Endodermal cell (in vitro differentiated cells): ENCODE data around the gene ROBO1. TPM values are rescaled to one million over a fixed set of nuclear protein-coding genes. Genes with fewer than 3 reads are reported as not detected.

Experiments used
- DNase-seq: peaks from one replicate; pipeline ENCODE4 v3.0.0-alpha.2; 2017
- H3K27ac ChIP-seq: 2 replicates; pipeline ENCODE4 v1.5.1; 2013; ENCODE audit warnings: mild to moderate bottlenecking, low read depth, low read length, moderate library complexity
- H3K27me3 ChIP-seq: 2 replicates; pipeline ENCODE4 v1.6.1; 2013; ENCODE audit warnings: mild to moderate bottlenecking, low read length, moderate library complexity; ENCODE audit not compliant: insufficient read depth, control insufficient read depth, poor library complexity, severe bottlenecking
- H3K36me3 ChIP-seq: 2 replicates; pipeline ENCODE4 v1.7.0; 2013; ENCODE audit warnings: mild to moderate bottlenecking, low read length, moderate library complexity; ENCODE audit not compliant: control insufficient read depth, insufficient read depth
- H3K4me1 ChIP-seq: one replicate; pipeline ENCODE4 v1.7.0; 2013; ENCODE audit warnings: low read length; ENCODE audit not compliant: control insufficient read depth, insufficient read depth
- H3K4me3 ChIP-seq: 2 replicates; pipeline ENCODE4 v1.5.1; 2013; ENCODE audit warnings: mild to moderate bottlenecking, low read length, moderate library complexity
- H3K9ac ChIP-seq: 2 replicates; pipeline ENCODE4 v1.6.1; 2013; ENCODE audit warnings: mild to moderate bottlenecking, low read length, moderate library complexity; ENCODE audit not compliant: poor library complexity, severe bottlenecking; ENCODE audit errors: extremely low read depth
- H3K9me3 ChIP-seq: 2 replicates; pipeline ENCODE4 v1.6.1; 2013; ENCODE audit warnings: mild to moderate bottlenecking, low read length, moderate library complexity; ENCODE audit not compliant: control insufficient read depth
- H3K27ac Mint-ChIP-seq: 2 replicates; pipeline ENCODE4 v1.8.0; 2020; ENCODE audit warnings: mixed read lengths
- H3K27me3 Mint-ChIP-seq: 2 replicates; pipeline ENCODE4 v1.8.0; 2021; ENCODE audit warnings: mild to moderate bottlenecking, mixed read lengths; ENCODE audit not compliant: insufficient read depth
- H3K36me3 Mint-ChIP-seq: 2 replicates; pipeline ENCODE4 v1.8.0; 2020; ENCODE audit warnings: low read depth, mixed read lengths
- H3K4me1 Mint-ChIP-seq: 2 replicates; pipeline ENCODE4 v1.8.0; 2020; ENCODE audit warnings: mixed read lengths
- H3K4me3 Mint-ChIP-seq: 2 replicates; pipeline ENCODE4 v1.8.0; 2020; ENCODE audit warnings: mild to moderate bottlenecking, moderate library complexity, mixed read lengths
- H3K9me3 Mint-ChIP-seq: 2 replicates; pipeline ENCODE4 v1.8.0; 2020; ENCODE audit warnings: mild to moderate bottlenecking, mixed read lengths
- WGBS, 2 experiments: methylation state at CpG; one replicate each; pipeline versions ENCODE4 v1.1.5 to v1.1.7; 2013; ENCODE audit warnings: missing lambda C conversion rate in 2 of 2, mixed read lengths in 1 of 2; ENCODE audit not compliant: insufficient coverage in 1 of 2, insufficient read length in 1 of 2; 5-methylcytosine and 5-hydroxymethylcytosine counted together
- total RNA-seq, 2 donors: library from RNA; stranded (reverse); fragmentation: NEBNext Ultra II Directional in 1 of 2; extraction: Animal tissue kit (Norgen Biotek cat#: 25700) in 1 of 2; gene quantifications; 2 replicates in 1 of 2; 3 replicates in 1 of 2; pipeline ENCODE4 v1.2.1, GENCODE V29; 2021
- TF ChIP-seq, protein P1 (sequence below): fragments of 200-600 bp; sonication (generic); conservative IDR thresholded peaks from 2 replicates; pipeline ENCODE4 v1.5.0; 2021; ENCODE audit warnings: antibody characterized with exemption, mild to moderate bottlenecking

ROBO1 gene
- total RNA-seq, 2 donors from 2014 or later = 74.8 to 75.9 TPM

DNA sequence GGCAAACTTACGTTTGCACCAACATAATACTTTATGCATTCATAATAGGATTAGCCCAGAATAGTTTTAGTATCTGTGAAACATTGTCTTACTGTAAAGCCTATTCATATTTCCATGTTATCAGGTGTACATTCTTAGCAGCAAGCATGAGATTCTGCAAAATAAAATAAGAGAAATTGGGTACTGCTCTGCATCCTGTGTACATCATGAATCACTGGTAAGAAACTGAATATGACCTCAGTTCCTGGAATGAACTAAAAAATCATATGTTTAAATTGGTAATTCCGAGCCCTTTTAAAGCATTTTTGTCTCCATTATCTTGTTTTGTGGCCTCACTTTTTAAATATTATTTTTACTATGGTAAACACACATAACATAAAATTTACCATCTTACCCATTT lies 605.1 kb downstream of the ROBO1 start:
- Histone ChIP-seq H3K36me3 (no peaks in the 10 kb centered on the region), H3K4me1 (no peaks in the 10 kb centered on the region), H3K27me3 (no peaks in the 10 kb centered on the region), H3K9ac (no peak overlapping the region), H3K9me3 (no peaks in the 10 kb centered on the region), H3K27ac (no peak overlapping the region), H3K4me3 (no peak overlapping the region)
- no peaks in the 10 kb centered on the region for H3K27me3 Mint-ChIP-seq
- H3K36me3 Mint-ChIP-seq = no peaks in the 10 kb centered on the region
- TF ChIP-seq, protein P1, sequence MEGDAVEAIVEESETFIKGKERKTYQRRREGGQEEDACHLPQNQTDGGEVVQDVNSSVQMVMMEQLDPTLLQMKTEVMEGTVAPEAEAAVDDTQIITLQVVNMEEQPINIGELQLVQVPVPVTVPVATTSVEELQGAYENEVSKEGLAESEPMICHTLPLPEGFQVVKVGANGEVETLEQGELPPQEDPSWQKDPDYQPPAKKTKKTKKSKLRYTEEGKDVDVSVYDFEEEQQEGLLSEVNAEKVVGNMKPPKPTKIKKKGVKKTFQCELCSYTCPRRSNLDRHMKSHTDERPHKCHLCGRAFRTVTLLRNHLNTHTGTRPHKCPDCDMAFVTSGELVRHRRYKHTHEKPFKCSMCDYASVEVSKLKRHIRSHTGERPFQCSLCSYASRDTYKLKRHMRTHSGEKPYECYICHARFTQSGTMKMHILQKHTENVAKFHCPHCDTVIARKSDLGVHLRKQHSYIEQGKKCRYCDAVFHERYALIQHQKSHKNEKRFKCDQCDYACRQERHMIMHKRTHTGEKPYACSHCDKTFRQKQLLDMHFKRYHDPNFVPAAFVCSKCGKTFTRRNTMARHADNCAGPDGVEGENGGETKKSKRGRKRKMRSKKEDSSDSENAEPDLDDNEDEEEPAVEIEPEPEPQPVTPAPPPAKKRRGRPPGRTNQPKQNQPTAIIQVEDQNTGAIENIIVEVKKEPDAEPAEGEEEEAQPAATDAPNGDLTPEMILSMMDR = no peak
- no peak overlapping the region for H3K27ac Mint-ChIP-seq
- no peak for DNase-seq
- H3K4me3 Mint-ChIP-seq = no peak overlapping the region
- no peaks in the 10 kb centered on the region for H3K9me3 Mint-ChIP-seq
- 77% methylated on average over 1 of the region's 2 CpGs; no CpG with 5 or more reads in 1 of the 2 experiments for WGBS, 2 experiments
- peaks cover 4% of the 10 kb centered on the region for H3K4me1 Mint-ChIP-seq

DNA sequence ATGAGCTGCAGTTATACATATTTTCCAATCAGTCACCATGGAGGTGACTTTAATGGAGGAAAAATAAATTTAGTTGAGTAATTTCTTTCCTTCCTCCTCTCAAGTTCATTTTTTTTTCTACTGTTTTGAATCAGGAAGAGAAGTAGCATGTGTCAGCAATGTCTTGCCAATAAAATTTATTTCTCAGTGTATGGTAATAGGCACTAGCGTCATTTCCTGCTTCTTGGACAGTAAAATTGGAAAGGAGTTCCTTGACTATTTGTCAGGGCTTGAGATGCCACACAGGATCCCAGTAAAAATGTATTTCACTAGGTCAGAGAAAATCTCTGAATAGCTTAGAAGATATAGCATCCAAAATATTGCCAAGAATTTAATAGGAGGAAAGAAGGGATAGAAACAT lies 605.9 kb downstream of the ROBO1 start:
- no peaks in the 10 kb centered on the region for H3K4me1 Mint-ChIP-seq
- TF ChIP-seq, protein P1 = no peak
- 93 to 100% methylated on average over 1 of the region's 1 CpG for WGBS, 2 experiments

DNA sequence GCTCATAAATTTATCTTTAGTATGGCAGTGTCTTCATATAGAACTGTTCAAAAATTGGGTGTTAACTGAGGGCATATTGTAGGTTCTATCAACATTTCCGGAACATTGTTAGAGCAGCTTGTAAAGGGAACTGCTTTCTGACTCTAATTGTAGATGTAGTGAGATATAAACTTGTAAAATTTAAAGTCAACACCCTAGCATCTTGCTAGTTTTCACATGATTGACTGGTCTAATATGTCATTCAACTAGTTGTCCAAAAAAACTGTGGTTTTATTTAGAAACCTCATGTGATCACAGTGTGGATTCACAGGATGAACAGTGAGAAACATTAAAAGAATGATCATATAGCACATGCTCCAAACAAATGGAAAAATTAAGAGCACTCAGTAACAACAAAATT lies 607.4 kb downstream of the ROBO1 start:
- Histone ChIP-seq H3K27me3 (no peaks in the 10 kb centered on the region), H3K27ac (no peak overlapping the region), H3K4me3 (no peak overlapping the region), H3K9me3 (no peaks in the 10 kb centered on the region), H3K36me3 (no peaks in the 10 kb centered on the region), H3K4me1 (no peaks in the 10 kb centered on the region), H3K9ac (no peak overlapping the region)
- no peak for DNase-seq
- WGBS, 2 experiments = 100% methylated on average over 1 of the region's 1 CpG; no CpG with 5 or more reads in 1 of the 2 experiments
- Mint-ChIP-seq H3K27me3 (no peaks in the 10 kb centered on the region), H3K4me1 (no peaks in the 10 kb centered on the region), H3K27ac (no peak overlapping the region), H3K9me3 (no peaks in the 10 kb centered on the region), H3K4me3 (no peak overlapping the region), H3K36me3 (no peaks in the 10 kb centered on the region)
- TF ChIP-seq, protein P1 = no peak

More for the DNA sequence above, 605.9 kb downstream of the ROBO1 start:
- H3K4me1 ChIP-seq = no peaks in the 10 kb centered on the region
- no peak overlapping the region for H3K27ac ChIP-seq
- Mint-ChIP-seq H3K9me3 (no peaks in the 10 kb centered on the region), H3K27ac (no peak overlapping the region), H3K4me3 (no peak overlapping the region), H3K36me3 (no peaks in the 10 kb centered on the region), H3K27me3 (no peaks in the 10 kb centered on the region)
- no peaks in the 10 kb centered on the region for H3K36me3 ChIP-seq
- no peak overlapping the region for H3K9ac ChIP-seq
- no peak for DNase-seq
- H3K27me3 ChIP-seq = no peaks in the 10 kb centered on the region
- H3K9me3 ChIP-seq = no peaks in the 10 kb centered on the region
- no peak overlapping the region for H3K4me3 ChIP-seq
